Panc1 (cell line): ENCODE data around the gene MVD. TPM values are rescaled to one million over a fixed set of nuclear protein-coding genes. Genes with fewer than 3 reads are reported as not detected.

Experiments used
- ATAC-seq: fragments of 200-7000 bp; cut with Tn5 transposase; 2 replicates; pipeline ENCODE4 v1.9.1; 2020; ENCODE audit warnings: mild to moderate bottlenecking, moderate library complexity
- BruUV-seq: library from RNA; stranded (reverse); fragments of 400-500 nt; replicated peaks from 2 replicates; lab custom pipeline; 2021; lab: Mats Ljungman, UMichigan
- CTCF ChIA-PET: fragments of 300-600 bp; sonication (Branson Sonifier 250); formaldehyde crosslinking; loops from one replicate; lab custom pipeline; 2022; ENCODE audit warnings: antibody characterized with exemption; lab: Charles Lee
- POLR2A ChIA-PET: fragments of 300-600 bp; sonication (Branson Sonifier 250); formaldehyde crosslinking; loops from one replicate; lab custom pipeline; 2022; ENCODE audit warnings: antibody characterized with exemption; lab: Charles Lee
- DNase-seq: peaks from one replicate; pipeline ENCODE4 v3.0.0-alpha.2; 2010; ENCODE audit warnings: low read depth, low spot score
- H3K27ac ChIP-seq: 2 replicates; pipeline ENCODE4 v1.5.1; 2011; ENCODE audit warnings: mild to moderate bottlenecking, low read length, inconsistent platforms
- H3K27me3 ChIP-seq: fragments of 200-500 bp; sonication (Bioruptor generic); 2 replicates; pipeline ENCODE4 v1.6.0; 2014; ENCODE audit warnings: low read length, inconsistent platforms; ENCODE audit not compliant: control insufficient read depth, insufficient read depth
- H3K36me3 ChIP-seq: fragments of 200-500 bp; sonication (Bioruptor generic); 2 replicates; pipeline ENCODE4 v1.5.1; 2014; ENCODE audit warnings: inconsistent platforms, mild to moderate bottlenecking, low read length, moderate library complexity; ENCODE audit not compliant: control insufficient read depth, insufficient read depth
- H3K4me1 ChIP-seq: 2 replicates; pipeline ENCODE4 v1.5.1; 2011; ENCODE audit warnings: inconsistent platforms, mild to moderate bottlenecking, low read length, moderate library complexity; ENCODE audit not compliant: control insufficient read depth, insufficient read depth
- H3K4me3 ChIP-seq, 2 experiments: 2 replicates each; pipeline ENCODE4 v1.5.1; 2011 to 2012; ENCODE audit warnings: low read depth in 2 of 2, low read length in 2 of 2, mild to moderate bottlenecking in 2 of 2, inconsistent platforms in 1 of 2, moderate library complexity in 1 of 2
- H3K9me3 ChIP-seq: fragments of 200-500 bp; sonication (Bioruptor generic); 2 replicates; pipeline ENCODE4 v1.5.1; 2014; ENCODE audit warnings: low read depth, mild to moderate bottlenecking, inconsistent platforms, low read length, moderate library complexity; ENCODE audit not compliant: control insufficient read depth, insufficient read depth
- POLR2AphosphoS5 ChIP-seq: IDR thresholded peaks from 2 replicates; pipeline ENCODE4 v1.6.1; 2012; ENCODE audit warnings: mild to moderate bottlenecking, low read depth, low read length, moderate library complexity
- REST ChIP-seq, 2 experiments: IDR thresholded peaks; 2 replicates each; pipeline ENCODE4 v1.6.1; 2011 to 2012; ENCODE audit warnings: low read depth in 2 of 2, control low read depth in 1 of 2, low read length in 1 of 2, mild to moderate bottlenecking in 1 of 2, moderate library complexity in 1 of 2; ENCODE audit not compliant: insufficient read depth in 1 of 2
- SIN3A ChIP-seq: IDR thresholded peaks from 2 replicates; pipeline ENCODE4 v1.6.1; 2012; ENCODE audit warnings: low read depth, mild to moderate bottlenecking, low read length, moderate library complexity, borderline replicate concordance; ENCODE audit not compliant: insufficient read depth
- TCF7L2 ChIP-seq: IDR thresholded peaks from 2 replicates; pipeline ENCODE4 v1.6.1; 2011; ENCODE audit warnings: mild to moderate bottlenecking, low read depth, low read length, inconsistent platforms
- in situ Hi-C: cut with HindIII; loops from 2 replicates; pipeline ENCODE4 v1.10.0; 2016; ENCODE audit warnings: low sequenced_read_pairs, low pct_unique_long_range_greater_than_20kb
- intact Hi-C: fragments of 100-400 bp; cut with micrococcal nuclease; formaldehyde crosslinking; loops from one replicate; pipeline ENCODE4 v1.10.0; 2022; ENCODE audit not compliant: unreplicated experiment
- total RNA-seq: library from RNA; stranded (reverse); gene quantifications from one replicate; pipeline ENCODE4 v1.2.1, GENCODE V29; 2021; ENCODE audit not compliant: unreplicated experiment
- TF ChIP-seq, protein P1 (sequence below): fragments of 450-650 bp; IDR thresholded peaks from 2 replicates; pipeline ENCODE4 v1.5.1; 2017; ENCODE audit warnings: mild to moderate bottlenecking

MVD gene
- total RNA-seq, 1 experiment from 2014 or later, result 96.8 TPM

DNA sequence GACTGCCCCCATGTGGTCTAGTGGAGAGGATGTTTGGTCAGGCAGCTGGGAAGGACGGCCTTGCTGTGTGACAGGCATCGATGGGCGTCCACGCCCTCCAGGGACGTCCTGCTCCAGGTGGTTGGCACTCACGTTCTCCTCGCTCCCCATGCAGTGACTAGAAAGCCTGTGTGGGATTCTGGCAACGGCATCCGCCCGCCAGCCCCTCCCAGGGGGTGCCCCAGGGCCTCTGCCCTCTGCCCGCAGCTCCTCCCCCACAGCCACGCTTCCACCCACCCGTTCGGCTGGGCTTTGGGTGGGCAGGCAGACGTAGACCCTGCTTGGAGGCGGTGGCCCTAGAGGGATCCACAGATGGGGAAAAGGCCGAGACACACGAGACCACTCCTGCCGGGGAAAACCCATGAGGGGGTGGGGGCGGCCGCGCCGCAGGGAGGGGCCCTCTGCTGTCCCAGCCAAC, 29.2 kb downstream of the MVD start:
- ATAC-seq (peak; percentile 72), DNase-seq (no peak)
- Histone ChIP-seq H3K27me3 (no peaks in the 10 kb centered on the region), H3K9me3 (no peaks in the 10 kb centered on the region), H3K36me3 (no peaks in the 10 kb centered on the region), H3K27ac (no peak overlapping the region), H3K4me1 (no peaks in the 10 kb centered on the region), H3K4me3 (no peak overlapping the region)
- ChIA-PET CTCF (no interaction called here), POLR2A (no interaction called here)
- no TSS peak for BruUV-seq
- in situ Hi-C loops (no loop called here), intact Hi-C loops (no loop called here)
- TF ChIP-seq, protein P1, sequence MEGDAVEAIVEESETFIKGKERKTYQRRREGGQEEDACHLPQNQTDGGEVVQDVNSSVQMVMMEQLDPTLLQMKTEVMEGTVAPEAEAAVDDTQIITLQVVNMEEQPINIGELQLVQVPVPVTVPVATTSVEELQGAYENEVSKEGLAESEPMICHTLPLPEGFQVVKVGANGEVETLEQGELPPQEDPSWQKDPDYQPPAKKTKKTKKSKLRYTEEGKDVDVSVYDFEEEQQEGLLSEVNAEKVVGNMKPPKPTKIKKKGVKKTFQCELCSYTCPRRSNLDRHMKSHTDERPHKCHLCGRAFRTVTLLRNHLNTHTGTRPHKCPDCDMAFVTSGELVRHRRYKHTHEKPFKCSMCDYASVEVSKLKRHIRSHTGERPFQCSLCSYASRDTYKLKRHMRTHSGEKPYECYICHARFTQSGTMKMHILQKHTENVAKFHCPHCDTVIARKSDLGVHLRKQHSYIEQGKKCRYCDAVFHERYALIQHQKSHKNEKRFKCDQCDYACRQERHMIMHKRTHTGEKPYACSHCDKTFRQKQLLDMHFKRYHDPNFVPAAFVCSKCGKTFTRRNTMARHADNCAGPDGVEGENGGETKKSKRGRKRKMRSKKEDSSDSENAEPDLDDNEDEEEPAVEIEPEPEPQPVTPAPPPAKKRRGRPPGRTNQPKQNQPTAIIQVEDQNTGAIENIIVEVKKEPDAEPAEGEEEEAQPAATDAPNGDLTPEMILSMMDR, result peak; percentile 60
- no peak for TF ChIP-seq TCF7L2

GRCh38 chr16:88632587-88632930, 30.3 kb downstream of the MVD start:
- Histone ChIP-seq H3K9me3 (no peaks in the 10 kb centered on the region), H3K36me3 (no peaks in the 10 kb centered on the region), H3K4me1 (no peaks in the 10 kb centered on the region), H3K4me3 (no peak overlapping the region), H3K27ac (no peak overlapping the region), H3K27me3 (no peaks in the 10 kb centered on the region)
- BruUV-seq, result no TSS peak
- TF ChIP-seq, protein P1, result no peak
- TF ChIP-seq REST (IDR thresholded peaks at IDR 0.05; ENCODE audit: insufficient read depth in 1 of 2, low read depth in 2 of 2, low read length in 1 of 2), result no peak
- no peak for TF ChIP-seq TCF7L2
- no peak for TF ChIP-seq POLR2AphosphoS5
- TF ChIP-seq SIN3A, result no peak
- ATAC-seq (no peak), DNase-seq (no peak)
- intact Hi-C loops, result no loop called here
- in situ Hi-C loops, result no loop called here
- CTCF ChIA-PET, result no interaction called here
- POLR2A ChIA-PET, result no interaction called here
